Measurements from ENCODE around the gene TNNT3. TPM values are rescaled to one million over a fixed set of nuclear protein-coding genes. Genes with fewer than 3 reads are reported as not detected.

The TNNT3 gene
- polyA plus RNA-seq, 2 donors: 1.7 to 7.1 TPM

GRCh38 chr11:1983601-1983961 is 64.1 kb downstream of the TNNT3 start:
- WGBS, 2 donors: 78 to 83% methylated on average over 3 to 12 of the region's 12 CpGs
- Histone ChIP-seq H3K4me3 (ENCODE audit: low read depth in 1 of 2, low read length in 2 of 2) (no peak overlapping the region), H3K27ac (ENCODE audit: low read depth in 2 of 2, low read length in 1 of 2) (no peak overlapping the region), H3K4me1 (ENCODE audit: control insufficient read depth in 2 of 2, insufficient read depth in 2 of 2, low read length in 1 of 2) (no peaks in the 10 kb centered on the region), H3K9me3 (ENCODE audit: control insufficient read depth in 2 of 2, insufficient read depth in 1 of 2, low read depth in 1 of 2, low read length in 1 of 2) (no peaks in the 10 kb centered on the region), H3K27me3 (ENCODE audit: control insufficient read depth in 1 of 2, insufficient read depth in 2 of 2, low read length in 2 of 2) (no peaks in the 10 kb centered on the region), H3K36me3 (ENCODE audit: control insufficient read depth in 2 of 2, insufficient read depth in 2 of 2, low read length in 1 of 2) (no peaks in the 10 kb centered on the region)

GRCh38 chr11:1987024-1987423 is 67.5 kb downstream of the TNNT3 start:
- Histone ChIP-seq H3K27me3 (ENCODE audit: control insufficient read depth in 1 of 2, insufficient read depth in 2 of 2, low read length in 2 of 2) (no peaks in the 10 kb centered on the region), H3K4me1 (ENCODE audit: control insufficient read depth in 2 of 2, insufficient read depth in 2 of 2, low read length in 1 of 2) (no peaks in the 10 kb centered on the region), H3K9me3 (ENCODE audit: control insufficient read depth in 2 of 2, insufficient read depth in 1 of 2, low read depth in 1 of 2, low read length in 1 of 2) (no peaks in the 10 kb centered on the region), H3K27ac (ENCODE audit: low read depth in 2 of 2, low read length in 1 of 2) (no peak overlapping the region), H3K36me3 (ENCODE audit: control insufficient read depth in 2 of 2, insufficient read depth in 2 of 2, low read length in 1 of 2) (no peaks in the 10 kb centered on the region), H3K4me3 (ENCODE audit: low read depth in 1 of 2, low read length in 2 of 2) (no peak overlapping the region)
- no CpG with 5 or more reads among the region's 6 CpGs for WGBS, 2 donors

- no peaks in the 10 kb centered on the region for H3K9me3 ChIP-seq (ENCODE audit: control insufficient read depth in 2 of 2, insufficient read depth in 1 of 2, low read depth in 1 of 2, low read length in 1 of 2)
- no peaks in the 10 kb centered on the region for H3K4me1 ChIP-seq (ENCODE audit: control insufficient read depth in 2 of 2, insufficient read depth in 2 of 2, low read length in 1 of 2)
- no peaks in the 10 kb centered on the region for H3K36me3 ChIP-seq (ENCODE audit: control insufficient read depth in 2 of 2, insufficient read depth in 2 of 2, low read length in 1 of 2)
- H3K4me3 ChIP-seq (ENCODE audit: low read depth in 1 of 2, low read length in 2 of 2): no peak overlapping the region
- H3K27me3 ChIP-seq (ENCODE audit: control insufficient read depth in 1 of 2, insufficient read depth in 2 of 2, low read length in 2 of 2): no peaks in the 10 kb centered on the region
- no CpG with 5 or more reads among the region's 11 CpGs for WGBS, 2 donors
- no peak overlapping the region for H3K27ac ChIP-seq (ENCODE audit: low read depth in 2 of 2, low read length in 1 of 2)
These were observed 68.7 kb downstream of the TNNT3 start for GRCh38 chr11:1988174-1988573.

Other genes starting within 250 kb of the TNNT3 start
- gene KRTAP5-6, start 222.5 kb upstream of the TNNT3 start, polyA plus RNA-seq: not detected
- 1 to 10 TPM in 1 of 2 donors, under 1 TPM in 1; 0.73 to 1.1 TPM for gene IFITM10, start 169.1 kb upstream of the TNNT3 start, polyA plus RNA-seq
- gene CTSD, start 155.8 kb upstream of the TNNT3 start, polyA plus RNA-seq: 100 to 1,000 TPM; 273 to 284 TPM
- gene SYT8, start 84.7 kb upstream of the TNNT3 start, polyA plus RNA-seq: 100 to 1,000 TPM in 1 of 2 donors, 10 to 100 TPM in 1; 38.9 to 360 TPM
- gene TNNI2, start 80.7 kb upstream of the TNNT3 start, polyA plus RNA-seq: 100 to 1,000 TPM in 1 of 2 donors, 1 to 10 TPM in 1; 9.8 to 166 TPM
- 100 to 1,000 TPM in 1 of 2 donors, 10 to 100 TPM in 1; 23.7 to 130 TPM for gene LSP1, start 66.6 kb upstream of the TNNT3 start, polyA plus RNA-seq
- under 1 TPM; 0.02 to 0.43 TPM for gene PRR33, start 27.8 kb upstream of the TNNT3 start, polyA plus RNA-seq
- gene MRPL23, start 27.6 kb downstream of the TNNT3 start, polyA plus RNA-seq: 100 to 1,000 TPM in 1 of 2 donors, 10 to 100 TPM in 1; 95.5 to 163 TPM
- 100 to 1,000 TPM in 1 of 2 donors, 10 to 100 TPM in 1; 47.6 to 177 TPM for gene H19, start 78.1 kb downstream of the TNNT3 start, polyA plus RNA-seq
- 1 to 10 TPM; 2.4 to 3.2 TPM for gene IGF2, start 219.7 kb downstream of the TNNT3 start, polyA plus RNA-seq
- 1 to 10 TPM; 1.4 to 3.3 TPM for gene INS, start 241.5 kb downstream of the TNNT3 start, polyA plus RNA-seq

All from esophagus (tissue), 2 donors.